Left forelimb (tissue), 1 donor: ENCODE results near the gene PTGES2.

ENCODE experiments used
- DNase-seq: peaks from one replicate; pipeline ENCODE4 v3.0.0-alpha.2; 2018; ENCODE audit warnings: low spot score

Gene PTGES2

GRCh38 chr9:128153060-128153946 is 25.8 kb upstream of the PTGES2 start:
- DNase-seq, result peak; percentile 61

GRCh38 chr9:128152133-128153059 is 24.9 kb upstream of the PTGES2 start:
- DNase-seq, result peak; percentile 53

GRCh38 chr9:128151309-128152132 is 24.0 kb upstream of the PTGES2 start:
- DNase-seq, result peak; percentile 61

- DNase-seq, result no peak
These were observed 23.2 kb upstream of the PTGES2 start for GRCh38 chr9:128150594-128151308.

GRCh38 chr9:128149951-128150593 is 22.5 kb upstream of the PTGES2 start:
- no peak for DNase-seq

GRCh38 chr9:128149001-128149701 is 21.6 kb upstream of the PTGES2 start, which contains the start of gene LCN2:
Gene LCN2 (plus strand): TSS chr9:128149453. CDS start chr9:128149526, 73 bp downstream.
- DNase-seq, result peak; percentile 63

GRCh38 chr9:128148509-128149000 is 21.0 kb upstream of the PTGES2 start:
- no peak for DNase-seq

- no peak for DNase-seq
These were observed 19.1 kb upstream of the PTGES2 start for GRCh38 chr9:128146591-128147120.

- no peak for DNase-seq
These were observed 18.4 kb upstream of the PTGES2 start for GRCh38 chr9:128145951-128146351.

GRCh38 chr9:128145536-128145935 is 18.0 kb upstream of the PTGES2 start:
- DNase-seq, result no peak

- DNase-seq, result no peak
These were observed 17.0 kb upstream of the PTGES2 start for GRCh38 chr9:128144239-128145181.

GRCh38 chr9:128143525-128144238 is 16.2 kb upstream of the PTGES2 start:
- no peak for DNase-seq

- no peak for DNase-seq
These were observed 15.1 kb upstream of the PTGES2 start for GRCh38 chr9:128142596-128142995.

GRCh38 chr9:128142061-128142460 is 14.5 kb upstream of the PTGES2 start:
- DNase-seq, result peak; percentile 42

GRCh38 chr9:128141604-128142003 is 14.1 kb upstream of the PTGES2 start:
- no peak for DNase-seq

GRCh38 chr9:128139621-128140020 is 12.1 kb upstream of the PTGES2 start:
- DNase-seq, result no peak

- DNase-seq, result no peak
These were observed 10.5 kb upstream of the PTGES2 start for GRCh38 chr9:128138001-128138400.
